Thoracic aorta (tissue), 2 donors: ENCODE results near the gene TTC12. TPM values are rescaled to one million over a fixed set of nuclear protein-coding genes. Genes with fewer than 3 reads are reported as not detected.

ENCODE experiments used
- ATAC-seq: fragments of 150-250 bp; one replicate; pipeline ENCODE4 v1.8.0; 2017; ENCODE audit warnings: low read depth; ENCODE audit not compliant: insufficient number of reproducible peaks, low FRiP score
- DNase-seq: peaks from one replicate; pipeline ENCODE4 v3.0.0-alpha.2; 2020; ENCODE audit warnings: low spot score
- H3K27ac ChIP-seq, 2 donors: fragments of 200-600 bp; sonication (generic); 1 replicate in 1 of 2; 2 replicates in 1 of 2; pipeline ENCODE4 v1.5.1; 2016; ENCODE audit warnings: mild to moderate bottlenecking in 2 of 2, moderate library complexity in 2 of 2
- H3K27me3 ChIP-seq: fragments of 200-600 bp; sonication (generic); replicated peaks from 2 replicates; pipeline ENCODE4 v1.6.0; 2016; ENCODE audit warnings: mild to moderate bottlenecking; ENCODE audit not compliant: insufficient read depth
- H3K36me3 ChIP-seq: fragments of 200-600 bp; sonication (generic); one replicate; pipeline ENCODE4 v1.5.1; 2016
- H3K4me1 ChIP-seq, 2 donors: fragments of 200-600 bp; sonication (generic); 1 replicate in 1 of 2; 2 replicates in 1 of 2; pipeline versions ENCODE4 v1.5.1 to v1.6.0; 2016; ENCODE audit warnings: low read depth in 2 of 2, mild to moderate bottlenecking in 1 of 2; ENCODE audit not compliant: control insufficient read depth in 1 of 2
- H3K4me3 ChIP-seq: fragments of 200-600 bp; sonication (generic); 2 replicates; pipeline ENCODE4 v1.5.1; 2016; ENCODE audit warnings: mild to moderate bottlenecking
- H3K9me3 ChIP-seq: fragments of 200-600 bp; sonication (generic); 2 replicates; pipeline ENCODE4 v1.5.1; 2016
- CTCF ChIP-seq: fragments of 200-600 bp; sonication (generic); IDR thresholded peaks from one replicate; pipeline ENCODE4 v1.5.1; 2019; ENCODE audit warnings: antibody characterized with exemption
- total RNA-seq, 2 donors: library from RNA; depleted of rRNA; stranded (reverse); fragments of >200 nt; gene quantifications; one replicate each; pipeline versions ENCODE4 v1.1.0 to v1.2.3, GENCODE V29; 2016

TTC12 gene
- total RNA-seq, 2 donors from 2014 or later, result 15.2 to 21.9 TPM

GRCh38 chr11:113410414-113411135, 96.2 kb downstream of the TTC12 start:
- ATAC-seq (no peak), DNase-seq (no peak)
- no peak for TF ChIP-seq CTCF
- Histone ChIP-seq H3K9me3 (no peaks in the 10 kb centered on the region), H3K36me3 (no peaks in the 10 kb centered on the region), H3K4me1 (no peaks in the 10 kb centered on the region), H3K27ac (no peak overlapping the region), H3K27me3 (no peaks in the 10 kb centered on the region), H3K4me3 (no peak overlapping the region)

- no peaks in the 10 kb centered on the region for H3K27me3 ChIP-seq
- H3K4me3 ChIP-seq, result no peak overlapping the region
- H3K27ac ChIP-seq, result no peak overlapping the region
- ATAC-seq (no peak), DNase-seq (no peak)
- no peaks in the 10 kb centered on the region for H3K36me3 ChIP-seq
- H3K9me3 ChIP-seq, result no peaks in the 10 kb centered on the region
- TF ChIP-seq CTCF, result no peak
- no peaks in the 10 kb centered on the region for H3K4me1 ChIP-seq
Measured at GRCh38 chr11:113411536-113411935, 97.2 kb downstream of the TTC12 start.

GRCh38 chr11:113412675-113413074, 98.3 kb downstream of the TTC12 start:
- no peak for ATAC-seq
- H3K36me3 ChIP-seq, result no peaks in the 10 kb centered on the region
- no peaks in the 10 kb centered on the region for H3K9me3 ChIP-seq
- no peaks in the 10 kb centered on the region for H3K4me1 ChIP-seq
- no peaks in the 10 kb centered on the region for H3K27me3 ChIP-seq
- no peak for DNase-seq
- no peak for TF ChIP-seq CTCF
- H3K27ac ChIP-seq, result no peak overlapping the region
- no peak overlapping the region for H3K4me3 ChIP-seq

GRCh38 chr11:113415343-113415742, 101.0 kb downstream of the TTC12 start:
- H3K4me3 ChIP-seq, result no peak overlapping the region
- no peaks in the 10 kb centered on the region for H3K36me3 ChIP-seq
- no peaks in the 10 kb centered on the region for H3K27me3 ChIP-seq
- TF ChIP-seq CTCF, result no peak
- H3K27ac ChIP-seq, result no peak overlapping the region
- ATAC-seq (no peak), DNase-seq (no peak)
- no peaks in the 10 kb centered on the region for H3K4me1 ChIP-seq
- H3K9me3 ChIP-seq, result no peaks in the 10 kb centered on the region

Other genes with a start within 250 kb of the TTC12 start
- gene ANKK1, start 73.2 kb downstream of the TTC12 start, total RNA-seq, result under 1 TPM; 0.49 to 0.68 TPM
- not detected for gene DRD2, start 160.8 kb downstream of the TTC12 start, total RNA-seq